Vagina (tissue), 2 donors: ENCODE measurements around the gene SLC16A10. TPM values are rescaled to one million over a fixed set of nuclear protein-coding genes. Genes with fewer than 3 reads are reported as not detected.
"Not testable (repeated sequence)": the region's sequence is repeated elsewhere in the genome, so short reads cannot be mapped to it uniquely, and the experiment has no call there.

Source experiments
- DNase-seq, 2 donors: peaks; one replicate each; pipeline ENCODE4 v3.0.0-alpha.2; 2017; ENCODE audit errors: extremely low spot score in 2 of 2
- H3K27ac ChIP-seq: fragments of 200-600 bp; sonication (generic); one replicate; pipeline ENCODE4 v1.5.1; 2019
- H3K27me3 ChIP-seq: fragments of 200-600 bp; sonication (generic); one replicate; pipeline ENCODE4 v1.5.1; 2019
- H3K36me3 ChIP-seq, 2 donors: fragments of 200-600 bp; sonication (generic); one replicate each; pipeline ENCODE4 v1.5.1; 2017 to 2019
- H3K4me1 ChIP-seq: fragments of 200-600 bp; sonication (generic); one replicate; pipeline ENCODE4 v1.5.1; 2019
- H3K4me3 ChIP-seq, 2 donors: fragments of 200-600 bp; sonication (generic); 1 replicate in 1 of 2; 2 replicates in 1 of 2; pipeline ENCODE4 v1.5.1; 2016 to 2019
- H3K9me3 ChIP-seq: fragments of 200-600 bp; sonication (generic); one replicate; pipeline ENCODE4 v1.5.1; 2019
- CTCF ChIP-seq, 3 experiments: fragments of 450-650 bp in 2 of 3; fragments of 200-600 bp in 1 of 3; sonication (generic) in 1 of 3; IDR thresholded peaks; one replicate each; pipeline ENCODE4 v1.5.1; 2017 to 2019; ENCODE audit warnings: antibody characterized with exemption in 3 of 3, mild to moderate bottlenecking in 2 of 3, moderate library complexity in 2 of 3
- POLR2A ChIP-seq, 2 donors: fragments of 450-650 bp; IDR thresholded peaks; one replicate each; pipeline ENCODE4 v1.6.1; 2017; ENCODE audit warnings: antibody characterized with exemption in 2 of 2, mild to moderate bottlenecking in 2 of 2, moderate library complexity in 2 of 2
- POLR2AphosphoS5 ChIP-seq, 2 donors: sonication (generic); formaldehyde crosslinking; IDR thresholded peaks; one replicate each; pipeline ENCODE4 v1.9.0; 2017; ENCODE audit warnings: antibody characterized with exemption in 2 of 2, mild to moderate bottlenecking in 2 of 2, low read depth in 1 of 2; ENCODE audit not compliant: insufficient read depth in 1 of 2
- intact Hi-C: fragments of 100-400 bp; cut with DNase I; formaldehyde crosslinking; loops from one replicate; pipeline ENCODE4 v1.15.1; 2023
- total RNA-seq: library from RNA; depleted of rRNA; stranded (reverse); fragments of >200 nt; gene quantifications from one replicate; pipeline ENCODE4 v1.2.3, GENCODE V29; 2016

Gene SLC16A10
- total RNA-seq, 1 donor from 2014 or later: 5.4 TPM

DNA sequence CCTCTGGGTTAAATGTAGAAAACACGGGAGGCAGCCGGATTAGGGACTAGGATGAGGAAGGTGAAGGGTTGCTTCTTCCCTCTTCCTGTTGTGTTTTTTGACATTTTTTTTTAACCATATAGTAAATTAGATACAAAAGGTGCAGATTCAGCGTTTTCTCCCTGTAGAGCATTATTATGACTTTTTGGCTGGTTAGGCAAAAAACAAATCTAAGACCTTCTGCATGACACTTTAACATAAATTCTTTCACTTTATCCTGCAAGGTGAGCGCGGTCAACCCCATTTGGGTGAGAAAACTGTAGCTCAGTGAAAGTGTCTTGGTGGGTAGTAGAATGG, 1.3 kb downstream of the SLC16A10 start:
- no peak for TF ChIP-seq POLR2A (IDR thresholded peaks at IDR 0.05)
- TF ChIP-seq POLR2AphosphoS5 (IDR thresholded peaks at IDR 0.05; ENCODE audit: insufficient read depth in 1 of 2, low read depth in 1 of 2): no peak
- no peak for TF ChIP-seq CTCF (IDR thresholded peaks at IDR 0.05)
- Histone ChIP-seq H3K9me3 (no peaks in the 10 kb centered on the region), H3K4me1 (peaks cover 19% of the 10 kb centered on the region), H3K4me3 (peak overlapping the region; percentile 52 to 58), H3K27ac (no peak overlapping the region), H3K27me3 (no peaks in the 10 kb centered on the region), H3K36me3 (no peaks in the 10 kb centered on the region)
- DNase-seq: no peak
- intact Hi-C loops: no loop called here

- peaks cover 19% of the 10 kb centered on the region for H3K4me1 ChIP-seq
- TF ChIP-seq POLR2A (IDR thresholded peaks at IDR 0.05) (no peak), CTCF (IDR thresholded peaks at IDR 0.05) (no peak), POLR2AphosphoS5 (IDR thresholded peaks at IDR 0.05; ENCODE audit: insufficient read depth in 1 of 2, low read depth in 1 of 2) (no peak)
- no peaks in the 10 kb centered on the region for H3K36me3 ChIP-seq
- H3K27ac ChIP-seq: no peak overlapping the region
- H3K4me3 ChIP-seq: no peak overlapping the region
- no peaks in the 10 kb centered on the region for H3K9me3 ChIP-seq
- H3K27me3 ChIP-seq: no peaks in the 10 kb centered on the region
- DNase-seq: no peak
- intact Hi-C loops: no loop called here
These were observed 3.5 kb downstream of the SLC16A10 start for GRCh38 chr6:111090766-111091165.

- no peaks in the 10 kb centered on the region for H3K9me3 ChIP-seq
- intact Hi-C loops: no loop called here
- no peak for DNase-seq
- H3K36me3 ChIP-seq: no peaks in the 10 kb centered on the region
- H3K27me3 ChIP-seq: no peaks in the 10 kb centered on the region
- no peak overlapping the region for H3K27ac ChIP-seq
- TF ChIP-seq POLR2A (IDR thresholded peaks at IDR 0.05) (no peak), POLR2AphosphoS5 (IDR thresholded peaks at IDR 0.05; ENCODE audit: insufficient read depth in 1 of 2, low read depth in 1 of 2) (no peak), CTCF (IDR thresholded peaks at IDR 0.05) (no peak)
- H3K4me1 ChIP-seq: peaks cover 11% of the 10 kb centered on the region
- H3K4me3 ChIP-seq: no peak overlapping the region
These were observed 4.7 kb downstream of the SLC16A10 start for GRCh38 chr6:111091987-111092386.

DNA sequence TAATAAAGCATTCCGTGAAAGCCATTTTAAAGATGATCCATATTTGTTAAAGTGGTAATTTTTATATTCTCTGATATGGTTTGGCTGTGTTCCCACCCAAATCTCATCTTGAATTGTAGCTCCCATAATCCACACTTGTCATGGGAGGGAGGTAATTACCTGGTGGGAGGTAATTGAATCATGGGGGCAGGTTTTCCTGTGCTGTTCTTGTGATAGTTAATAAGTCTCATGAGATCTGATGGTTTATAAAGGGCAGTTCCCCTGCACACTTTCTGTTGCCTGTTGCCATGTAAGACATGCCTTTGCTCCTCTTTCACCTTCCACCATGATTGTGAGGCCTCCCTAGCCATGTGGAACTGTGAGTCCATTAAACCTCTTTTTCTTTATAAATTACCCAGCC, 8.2 kb downstream of the SLC16A10 start:
- intact Hi-C loops: not testable (repeated sequence)

GRCh38 chr6:111096246-111096645, 8.9 kb downstream of the SLC16A10 start:
- Histone ChIP-seq H3K4me3 (no peak overlapping the region), H3K9me3 (no peaks in the 10 kb centered on the region), H3K36me3 (no peaks in the 10 kb centered on the region), H3K27ac (no peak overlapping the region), H3K4me1 (no peaks in the 10 kb centered on the region), H3K27me3 (no peaks in the 10 kb centered on the region)
- DNase-seq: no peak
- intact Hi-C loops: no loop called here
- TF ChIP-seq POLR2AphosphoS5 (IDR thresholded peaks at IDR 0.05; ENCODE audit: insufficient read depth in 1 of 2, low read depth in 1 of 2) (no peak), POLR2A (IDR thresholded peaks at IDR 0.05) (no peak), CTCF (IDR thresholded peaks at IDR 0.05) (no peak)

More for the DNA sequence above, 8.2 kb downstream of the SLC16A10 start:
- not testable (repeated sequence) for H3K9me3 ChIP-seq, H3K4me1 ChIP-seq, H3K4me3 ChIP-seq, H3K27ac ChIP-seq, DNase-seq, H3K27me3 ChIP-seq, H3K36me3 ChIP-seq

- no peak overlapping the region for H3K4me3 ChIP-seq
- H3K36me3 ChIP-seq: no peaks in the 10 kb centered on the region
- H3K9me3 ChIP-seq: no peaks in the 10 kb centered on the region
- H3K4me1 ChIP-seq: no peaks in the 10 kb centered on the region
- H3K27me3 ChIP-seq: no peaks in the 10 kb centered on the region
- TF ChIP-seq POLR2AphosphoS5 (IDR thresholded peaks at IDR 0.05; ENCODE audit: insufficient read depth in 1 of 2, low read depth in 1 of 2) (no peak), POLR2A (IDR thresholded peaks at IDR 0.05) (no peak), CTCF (IDR thresholded peaks at IDR 0.05) (no peak)
- intact Hi-C loops: no loop called here
- no peak for DNase-seq
- H3K27ac ChIP-seq: no peak overlapping the region
These were observed 11.3 kb downstream of the SLC16A10 start for GRCh38 chr6:111098597-111098996.
